ACHN (cell line): ENCODE results near the gene CTNND2.
A peak's percentile ranks its signal among the peaks of the same experiment; 100 is the strongest.

Experiments used
- DNase-seq: peaks from one replicate; pipeline ENCODE4 v3.0.0-alpha.2; 2015
- in situ Hi-C: cut with HindIII; loops from 2 replicates; pipeline ENCODE4 v1.10.0; 2017; ENCODE audit warnings: low sequenced_read_pairs, low pct_ligation_motif_present, low pct_unique_long_range_greater_than_20kb

Gene CTNND2

GRCh38 chr5:11214864-11215644, 689.2 kb downstream of the CTNND2 start:
- DNase-seq = no peak
- in situ Hi-C loops = no loop called here

- DNase-seq = no peak
- in situ Hi-C loops = no loop called here
These were observed 691.5 kb downstream of the CTNND2 start for GRCh38 chr5:11212706-11213105.

GRCh38 chr5:11197726-11198125, 706.5 kb downstream of the CTNND2 start:
- in situ Hi-C loops = no loop called here

GRCh38 chr5:11191673-11192072, 712.6 kb downstream of the CTNND2 start:
- no peak for DNase-seq
- in situ Hi-C loops = no loop called here

More at GRCh38 chr5:11197726-11198125, 706.5 kb downstream of the CTNND2 start:
- DNase-seq = no peak

- in situ Hi-C loops = no loop called here
- DNase-seq = peak; percentile 32
These were observed 721.7 kb downstream of the CTNND2 start for GRCh38 chr5:11182441-11183080.

GRCh38 chr5:11181940-11182339, 722.3 kb downstream of the CTNND2 start:
- DNase-seq = no peak
- in situ Hi-C loops = no loop called here

- in situ Hi-C loops = no loop called here
- no peak for DNase-seq
These were observed 723.4 kb downstream of the CTNND2 start for GRCh38 chr5:11180890-11181289.

- no peak for DNase-seq
- in situ Hi-C loops = no loop called here
These were observed 726.1 kb downstream of the CTNND2 start for GRCh38 chr5:11177999-11178711.

- in situ Hi-C loops = no loop called here
- no peak for DNase-seq
These were observed 729.7 kb downstream of the CTNND2 start for GRCh38 chr5:11174591-11174990.

GRCh38 chr5:11172484-11172883, 731.8 kb downstream of the CTNND2 start:
- DNase-seq = no peak
- in situ Hi-C loops = no loop called here

- in situ Hi-C loops = no loop called here
These were observed 733.0 kb downstream of the CTNND2 start for GRCh38 chr5:11171236-11171635.

GRCh38 chr5:11166923-11167322, 737.3 kb downstream of the CTNND2 start:
- no peak for DNase-seq
- in situ Hi-C loops = no loop called here

More at GRCh38 chr5:11171236-11171635, 733.0 kb downstream of the CTNND2 start:
- no peak for DNase-seq

- in situ Hi-C loops = no loop called here
- no peak for DNase-seq
These were observed 739.5 kb downstream of the CTNND2 start for GRCh38 chr5:11164531-11165294.

- DNase-seq = no peak
- in situ Hi-C loops = no loop called here
These were observed 747.1 kb downstream of the CTNND2 start for GRCh38 chr5:11157132-11157531.

- in situ Hi-C loops = no loop called here
- DNase-seq = no peak
These were observed 750.4 kb downstream of the CTNND2 start for GRCh38 chr5:11153670-11154382.

GRCh38 chr5:11152368-11152767, 751.9 kb downstream of the CTNND2 start:
- no peak for DNase-seq
- in situ Hi-C loops = no loop called here

- no peak for DNase-seq
- in situ Hi-C loops = no loop called here
These were observed 753.3 kb downstream of the CTNND2 start for GRCh38 chr5:11150976-11151375.

GRCh38 chr5:11148810-11149539, 755.3 kb downstream of the CTNND2 start:
- no peak for DNase-seq
- in situ Hi-C loops = no loop called here
